HepG2 (cell line): ENCODE results near the gene SHC3.

ENCODE experiments used
- RNF2 ChIP-seq: fragments of 450-650 bp; conservative IDR thresholded peaks from 2 replicates; pipeline ENCODE4 v1.6.1; 2016; ENCODE audit warnings: low read depth
- ZNF138 ChIP-seq: sonication (generic); formaldehyde crosslinking; IDR thresholded peaks from 2 replicates; pipeline ENCODE4 v1.5.0; 2020; ENCODE audit warnings: mild to moderate bottlenecking, low read depth, missing genetic modification reagents
- ZNF761 ChIP-seq: sonication (generic); formaldehyde crosslinking; conservative IDR thresholded peaks from 2 replicates; pipeline ENCODE4 v1.4.0; 2020; ENCODE audit warnings: mild to moderate bottlenecking, missing genetic modification reagents
- TF ChIP-seq, protein P1 (sequence below): sonication (generic); formaldehyde crosslinking; IDR thresholded peaks from 2 replicates; pipeline ENCODE4 v1.5.0; 2020; ENCODE audit warnings: mild to moderate bottlenecking, missing genetic modification reagents, moderate library complexity

DNA sequence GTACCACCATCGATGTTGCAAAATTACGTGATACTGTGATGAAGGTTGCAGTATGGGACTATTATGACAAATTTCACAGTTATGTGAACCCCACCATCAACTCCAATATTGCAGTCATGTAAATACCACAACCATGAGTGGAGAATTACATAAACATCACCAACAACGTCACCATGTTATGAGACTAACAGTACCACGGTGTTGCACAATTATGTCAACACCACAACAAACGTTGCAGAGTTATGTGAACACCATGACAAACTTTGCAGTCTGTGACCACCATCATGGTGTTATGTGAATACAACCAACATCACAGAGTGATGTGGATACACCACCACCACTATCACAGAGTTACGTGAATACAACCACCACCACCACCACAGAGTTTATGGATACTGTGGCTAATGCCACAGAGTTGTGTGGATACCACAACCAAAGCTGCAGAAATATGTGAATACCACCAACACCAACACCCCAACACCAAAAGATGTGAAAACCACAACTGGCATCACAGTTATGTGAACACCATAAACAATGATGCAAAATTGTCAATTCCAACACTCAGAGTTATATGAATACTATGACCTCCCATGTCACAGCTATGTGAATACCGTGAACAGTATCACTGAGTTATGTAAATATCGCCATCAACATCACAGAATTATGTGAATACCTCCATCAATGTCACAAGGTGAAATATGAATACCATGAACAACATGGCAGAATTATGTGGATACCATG is 62.4 kb downstream of the SHC3 start:
- TF ChIP-seq, protein P1, sequence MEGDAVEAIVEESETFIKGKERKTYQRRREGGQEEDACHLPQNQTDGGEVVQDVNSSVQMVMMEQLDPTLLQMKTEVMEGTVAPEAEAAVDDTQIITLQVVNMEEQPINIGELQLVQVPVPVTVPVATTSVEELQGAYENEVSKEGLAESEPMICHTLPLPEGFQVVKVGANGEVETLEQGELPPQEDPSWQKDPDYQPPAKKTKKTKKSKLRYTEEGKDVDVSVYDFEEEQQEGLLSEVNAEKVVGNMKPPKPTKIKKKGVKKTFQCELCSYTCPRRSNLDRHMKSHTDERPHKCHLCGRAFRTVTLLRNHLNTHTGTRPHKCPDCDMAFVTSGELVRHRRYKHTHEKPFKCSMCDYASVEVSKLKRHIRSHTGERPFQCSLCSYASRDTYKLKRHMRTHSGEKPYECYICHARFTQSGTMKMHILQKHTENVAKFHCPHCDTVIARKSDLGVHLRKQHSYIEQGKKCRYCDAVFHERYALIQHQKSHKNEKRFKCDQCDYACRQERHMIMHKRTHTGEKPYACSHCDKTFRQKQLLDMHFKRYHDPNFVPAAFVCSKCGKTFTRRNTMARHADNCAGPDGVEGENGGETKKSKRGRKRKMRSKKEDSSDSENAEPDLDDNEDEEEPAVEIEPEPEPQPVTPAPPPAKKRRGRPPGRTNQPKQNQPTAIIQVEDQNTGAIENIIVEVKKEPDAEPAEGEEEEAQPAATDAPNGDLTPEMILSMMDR: no peak
- TF ChIP-seq ZNF138 (CRISPR knock-in tag) (no peak), RNF2 (no peak), ZNF761 (CRISPR knock-in tag) (no peak)
